Measurements from ENCODE around the gene FNDC10.

The FNDC10 gene

GRCh38 chr1:1621173-1622009, 21.5 kb upstream of the FNDC10 start:
- Mint-ChIP-seq H3K27me3 (ENCODE audit: low read depth, poor library complexity) (no peaks in the 10 kb centered on the region), H3K4me1 (peaks cover 11% of the 10 kb centered on the region), H3K36me3 (ENCODE audit: low read depth) (no peaks in the 10 kb centered on the region), H3K27ac (no peak overlapping the region), H3K9me3 (no peaks in the 10 kb centered on the region), H3K4me3 (no peak overlapping the region)
- no peak for TF ChIP-seq CTCF (IDR thresholded peaks at IDR 0.05)
- DNase-seq = no peak

DNA sequence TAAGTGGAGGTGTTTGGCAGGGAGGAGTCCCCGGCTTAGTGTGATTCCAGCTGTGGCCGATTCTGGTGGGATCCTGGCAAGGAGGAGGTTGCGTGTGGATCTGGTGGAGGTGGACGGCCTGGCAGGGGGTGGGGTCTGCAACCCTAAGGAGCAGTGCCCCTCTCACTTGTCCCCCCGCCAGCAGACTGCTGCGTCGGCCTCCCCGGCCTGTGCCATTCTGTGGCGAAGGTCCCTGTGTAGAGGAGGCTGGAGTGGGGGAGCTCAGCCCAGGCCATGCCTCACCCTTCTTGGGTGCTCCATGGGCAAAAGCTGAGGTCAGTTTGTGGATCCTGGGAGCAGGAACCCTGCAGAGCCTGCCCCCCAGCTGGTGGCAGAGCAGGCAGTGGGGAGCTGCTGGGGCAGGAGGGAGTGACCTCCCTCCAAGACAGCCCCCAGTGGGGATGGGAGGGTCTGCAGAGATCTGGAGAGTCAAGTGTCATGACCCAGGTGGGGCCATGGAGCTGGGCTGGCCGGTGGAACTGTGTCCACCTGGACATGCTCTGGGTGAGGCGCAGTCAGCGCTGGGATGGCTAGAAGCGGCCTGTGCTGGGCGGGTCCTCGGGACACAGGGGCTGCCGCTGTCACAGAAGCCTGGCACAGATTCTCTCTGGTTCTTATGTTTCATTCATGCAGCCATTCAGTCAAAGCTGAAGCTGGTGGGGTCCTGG, 20.7 kb upstream of the FNDC10 start:
- no peaks in the 10 kb centered on the region for H3K9me3 Mint-ChIP-seq
- no peaks in the 10 kb centered on the region for H3K27me3 Mint-ChIP-seq (ENCODE audit: low read depth, poor library complexity)
- no peak overlapping the region for H3K4me3 Mint-ChIP-seq
- no peak overlapping the region for H3K27ac Mint-ChIP-seq
- DNase-seq = no peak
- TF ChIP-seq CTCF (IDR thresholded peaks at IDR 0.05) = no peak
- H3K36me3 Mint-ChIP-seq (ENCODE audit: low read depth) = no peaks in the 10 kb centered on the region
- peaks cover 11% of the 10 kb centered on the region for H3K4me1 Mint-ChIP-seq

GRCh38 chr1:1619917-1620361, 20.0 kb upstream of the FNDC10 start:
- Mint-ChIP-seq H3K36me3 (ENCODE audit: low read depth) (no peaks in the 10 kb centered on the region), H3K27me3 (ENCODE audit: low read depth, poor library complexity) (no peaks in the 10 kb centered on the region), H3K9me3 (no peaks in the 10 kb centered on the region), H3K4me1 (peaks cover 13% of the 10 kb centered on the region), H3K27ac (no peak overlapping the region), H3K4me3 (no peak overlapping the region)
- DNase-seq = peak; percentile 38
- TF ChIP-seq CTCF (IDR thresholded peaks at IDR 0.05) = peak; percentile 20

DNA sequence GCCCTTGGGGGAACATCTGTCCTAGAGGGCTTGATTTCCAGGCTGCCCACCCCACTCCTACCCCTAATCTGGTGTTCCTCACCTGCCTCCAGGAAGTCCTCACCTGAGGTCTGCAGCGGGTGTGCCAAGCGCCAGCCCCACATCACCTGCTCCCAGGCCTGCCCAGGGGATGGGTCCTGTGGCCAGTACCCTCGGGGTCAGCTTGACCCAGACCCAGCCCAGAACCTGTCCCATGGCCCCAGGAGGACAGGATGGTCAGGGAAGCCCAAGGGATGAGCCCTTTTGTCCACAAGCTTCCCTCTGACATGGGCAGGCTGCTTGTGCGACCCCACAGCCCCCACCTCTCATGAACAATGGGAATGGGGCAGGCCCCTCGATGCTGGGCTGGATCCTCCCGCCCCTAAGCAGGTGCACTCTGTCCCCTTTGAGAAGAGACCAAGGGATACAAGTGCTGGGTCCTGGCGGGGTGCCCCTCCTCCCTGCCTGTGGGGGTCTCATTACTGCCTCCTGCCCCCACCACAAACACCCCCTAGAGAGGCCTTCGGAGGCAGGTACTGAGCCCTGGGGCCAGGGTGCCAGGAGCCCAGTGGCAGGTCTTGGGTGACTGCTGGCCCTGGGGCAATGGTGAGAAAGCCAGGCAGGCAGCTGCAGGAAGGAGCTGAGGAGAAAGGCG, 18.6 kb upstream of the FNDC10 start:
- Mint-ChIP-seq H3K27me3 (ENCODE audit: low read depth, poor library complexity) (no peaks in the 10 kb centered on the region), H3K9me3 (no peaks in the 10 kb centered on the region), H3K4me3 (no peak overlapping the region), H3K36me3 (ENCODE audit: low read depth) (no peaks in the 10 kb centered on the region), H3K4me1 (peaks cover 27% of the 10 kb centered on the region), H3K27ac (no peak overlapping the region)
- TF ChIP-seq CTCF (IDR thresholded peaks at IDR 0.05) = no peak
- DNase-seq = no peak

- Mint-ChIP-seq H3K4me1 (peaks cover 29% of the 10 kb centered on the region), H3K9me3 (no peaks in the 10 kb centered on the region), H3K4me3 (peak overlapping the region; percentile 83), H3K27me3 (ENCODE audit: low read depth, poor library complexity) (no peaks in the 10 kb centered on the region), H3K36me3 (ENCODE audit: low read depth) (no peaks in the 10 kb centered on the region), H3K27ac (no peak overlapping the region)
- DNase-seq = no peak
- TF ChIP-seq CTCF (IDR thresholded peaks at IDR 0.05) = no peak
These were observed 18.0 kb upstream of the FNDC10 start for GRCh38 chr1:1617925-1618324.

All from nephron progenitor cell (in vitro differentiated cells).